GM21723 (cell line): Measurements from ENCODE around the gene CFAP221.

Experiments used
- ATAC-seq: cut with Tn5 transposase; IDR thresholded peaks from one replicate; pipeline ENCODE4 v1.9.1; 2021; ENCODE audit warnings: mild to moderate bottlenecking, moderate library complexity; ENCODE audit not compliant: unreplicated experiment

CFAP221 gene

DNA sequence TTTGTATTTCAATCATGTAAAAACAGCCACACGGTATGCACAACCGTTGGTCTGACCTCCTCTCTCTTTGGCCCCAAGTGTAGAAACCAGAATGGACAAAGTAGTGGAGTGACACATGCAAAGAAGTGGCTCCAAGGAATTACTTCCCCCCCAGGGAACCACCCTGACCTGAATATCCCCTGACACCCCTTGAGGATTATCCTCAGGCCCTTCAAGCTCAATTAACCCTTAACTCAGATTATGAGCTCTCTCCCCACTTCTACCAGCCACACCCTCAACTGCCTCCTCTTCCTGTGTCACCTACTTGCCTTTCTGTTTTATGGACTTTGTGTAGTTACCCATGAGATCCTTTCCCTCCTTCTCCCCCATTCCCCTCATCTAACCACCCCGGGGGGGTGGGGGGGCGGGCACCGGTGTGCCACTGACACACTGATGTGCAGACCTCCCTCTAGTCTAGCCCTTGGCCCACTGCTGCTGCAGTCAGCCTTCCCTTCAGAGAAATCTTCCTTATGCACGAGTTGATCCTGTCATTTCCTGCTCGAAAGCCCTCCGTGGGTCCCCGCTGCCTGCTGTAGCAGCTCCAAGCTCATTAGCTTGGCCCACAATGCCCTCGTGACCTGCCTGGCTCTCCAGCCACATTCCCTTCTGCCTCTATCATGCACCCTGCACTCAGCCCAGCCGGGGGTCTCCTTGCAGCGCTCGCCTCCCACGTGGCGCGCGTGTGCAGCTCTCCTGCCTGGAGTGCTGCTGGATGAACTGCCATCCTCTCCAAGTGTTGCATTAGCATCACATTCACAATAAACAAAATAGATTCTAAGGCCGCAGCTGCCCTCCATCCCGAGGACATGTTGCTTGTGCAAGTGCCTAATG is 94.7 kb downstream of the CFAP221 start:
- no peak for ATAC-seq

DNA sequence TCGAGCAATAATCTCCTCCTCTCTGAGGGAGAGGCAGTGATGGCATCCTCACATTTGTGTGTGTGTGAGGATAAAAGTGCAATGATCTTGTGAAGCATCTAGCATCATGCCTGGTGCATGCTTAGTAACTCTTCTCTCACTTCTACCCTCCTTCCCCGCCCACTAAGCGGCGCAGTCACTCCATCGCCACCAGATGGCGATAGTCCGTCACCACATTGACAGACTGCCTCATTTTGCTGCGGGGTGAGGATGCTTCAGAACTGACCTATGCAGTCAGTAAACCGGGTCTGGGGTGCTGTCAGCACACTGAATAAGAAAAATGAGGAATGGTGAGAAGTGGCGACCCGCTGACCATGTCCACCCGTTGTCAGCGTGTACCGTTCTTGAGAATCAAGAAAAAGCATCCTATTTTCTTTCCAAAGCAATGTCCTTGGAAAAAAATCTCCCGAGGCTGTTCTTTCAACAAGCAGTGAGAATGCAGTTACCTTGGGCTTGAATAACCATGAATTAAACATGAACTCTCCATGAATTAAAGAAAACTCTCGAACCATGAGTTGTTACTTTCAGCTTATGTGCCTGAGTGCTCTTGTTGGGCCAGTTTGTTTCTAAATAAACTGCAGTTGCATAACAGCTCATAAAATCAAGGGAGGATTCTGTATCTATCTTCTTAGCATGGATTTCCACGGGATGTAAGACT is 97.5 kb downstream of the CFAP221 start:
- peak; percentile 97 for ATAC-seq

DNA sequence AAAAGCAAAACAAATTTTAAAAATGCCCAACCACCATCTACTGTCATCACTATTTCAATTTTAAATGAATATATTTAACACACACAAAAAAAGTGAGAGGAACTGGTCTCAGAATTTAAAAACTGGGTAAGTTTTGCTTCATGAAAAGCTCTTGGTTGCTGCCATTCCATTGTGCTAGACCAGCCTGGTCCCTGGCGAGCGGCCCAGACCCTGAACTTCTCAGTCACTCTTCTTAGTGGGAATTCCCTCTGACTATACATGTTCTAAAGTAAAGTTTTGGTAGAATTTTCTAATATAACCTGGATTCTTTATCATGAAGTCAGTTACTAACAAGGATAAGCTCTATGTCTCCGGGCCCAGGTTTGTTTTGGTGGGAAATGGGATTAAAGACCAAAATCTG is 99.9 kb downstream of the CFAP221 start:
- no peak for ATAC-seq

DNA sequence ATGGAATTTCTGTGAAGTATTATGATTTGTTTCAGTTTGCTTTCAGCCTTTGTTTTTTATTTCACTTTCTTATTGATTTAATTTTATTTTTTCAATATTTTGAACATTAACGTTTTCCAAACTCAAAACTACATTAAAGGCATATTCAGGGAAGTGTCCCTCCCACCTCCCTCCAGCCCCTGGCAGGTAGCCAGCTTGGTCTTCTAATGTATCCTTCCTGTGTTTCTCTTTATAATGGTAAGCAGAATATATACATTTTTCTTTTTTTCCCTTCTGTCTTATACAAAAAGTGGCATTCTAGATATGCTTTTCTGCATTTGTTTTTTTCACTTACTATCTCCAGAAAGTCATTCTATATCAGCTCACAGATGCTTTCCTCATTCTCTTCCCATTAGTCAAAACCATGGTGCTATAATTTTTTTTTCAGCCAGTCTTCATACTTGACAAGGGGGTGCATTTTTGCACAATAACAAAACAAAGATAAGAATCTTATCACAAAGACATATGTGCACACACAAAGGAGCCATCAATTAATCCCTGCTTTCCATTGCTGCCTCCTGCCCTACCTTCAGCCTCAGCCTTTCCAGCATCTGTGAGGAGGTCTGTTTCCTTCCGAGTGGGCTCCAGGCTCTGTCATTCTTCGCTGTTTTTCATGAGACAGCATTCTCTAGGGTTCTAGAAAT is 101.1 kb downstream of the CFAP221 start:
- no peak for ATAC-seq

DNA sequence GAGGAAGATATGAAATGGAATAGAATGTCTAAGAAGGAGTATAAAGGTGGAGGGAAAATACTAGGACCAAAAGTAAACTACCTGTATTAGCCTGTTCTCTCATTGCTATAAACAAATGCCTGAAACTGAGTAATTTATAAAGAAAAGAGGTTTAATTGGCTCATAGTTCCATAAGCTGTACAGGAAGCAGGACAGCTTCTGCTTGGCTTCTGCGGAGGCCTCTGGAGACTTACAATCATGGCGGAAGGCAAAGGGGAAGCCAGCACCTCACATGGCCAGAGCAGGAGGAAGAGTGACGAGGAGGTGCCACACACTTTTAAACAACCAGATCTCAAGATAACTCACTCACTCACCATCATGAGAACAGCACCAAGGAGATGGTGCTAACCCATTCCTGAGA is 101.9 kb downstream of the CFAP221 start:
- ATAC-seq, result no peak

DNA sequence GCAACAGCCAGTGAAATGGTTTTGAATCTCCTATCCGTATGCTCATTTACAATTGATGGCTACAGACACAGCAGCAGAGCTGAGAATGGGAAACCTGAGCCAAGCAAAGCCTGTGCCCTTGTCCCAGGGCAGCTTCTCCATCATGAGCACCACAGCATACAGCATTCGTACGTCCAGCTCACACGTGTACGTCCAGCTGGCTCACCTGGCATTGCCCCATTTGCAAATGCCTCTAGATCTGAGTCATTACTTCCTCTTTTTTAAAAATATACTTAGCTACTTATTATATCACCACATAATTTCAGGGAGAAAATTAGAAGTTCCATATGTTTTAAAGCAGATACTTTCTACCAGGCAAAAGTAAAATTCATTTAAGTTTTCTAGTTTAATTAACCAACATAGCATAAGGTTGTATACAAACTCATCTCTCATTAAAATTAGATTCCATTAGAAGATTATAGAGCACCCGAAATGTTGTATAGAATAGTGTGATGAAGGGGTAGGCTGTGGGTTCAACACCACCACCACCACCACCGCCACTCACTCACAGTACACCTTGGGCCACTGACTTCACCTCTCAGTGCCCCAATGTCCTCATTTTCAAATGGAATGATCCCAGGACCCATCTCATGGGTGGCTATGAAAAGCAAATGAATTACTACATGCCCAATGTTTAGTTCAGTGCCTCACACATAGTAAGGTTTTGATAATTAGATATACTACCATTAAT is 103.4 kb downstream of the CFAP221 start:
- peak; percentile 85 for ATAC-seq

DNA sequence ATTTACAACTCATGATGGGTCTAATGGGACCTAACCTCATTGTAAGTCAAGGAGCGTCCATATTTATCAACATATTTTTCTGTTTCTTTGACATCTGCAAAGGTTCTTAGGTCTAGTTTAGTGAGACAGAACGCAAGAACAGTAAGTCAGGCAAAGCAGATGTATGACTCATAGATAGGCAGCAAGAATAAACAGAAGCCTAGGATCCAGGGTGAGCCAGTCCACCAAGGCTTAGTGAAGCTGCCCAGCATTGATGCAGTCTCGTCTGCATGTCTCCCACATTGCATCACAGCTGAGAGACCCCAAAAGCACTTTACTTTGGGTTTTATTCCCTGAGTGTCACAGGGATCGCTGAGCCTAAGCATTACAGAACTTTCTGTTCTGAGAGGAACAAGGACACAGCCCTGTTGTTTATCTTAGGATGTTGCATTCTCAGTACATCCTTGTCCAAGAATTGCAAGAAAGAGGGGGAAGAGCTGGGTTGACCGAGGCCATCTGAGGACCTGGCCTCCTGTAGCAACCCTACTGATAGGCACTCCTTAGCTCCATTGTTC is 105.2 kb downstream of the CFAP221 start:
- ATAC-seq, result no peak

DNA sequence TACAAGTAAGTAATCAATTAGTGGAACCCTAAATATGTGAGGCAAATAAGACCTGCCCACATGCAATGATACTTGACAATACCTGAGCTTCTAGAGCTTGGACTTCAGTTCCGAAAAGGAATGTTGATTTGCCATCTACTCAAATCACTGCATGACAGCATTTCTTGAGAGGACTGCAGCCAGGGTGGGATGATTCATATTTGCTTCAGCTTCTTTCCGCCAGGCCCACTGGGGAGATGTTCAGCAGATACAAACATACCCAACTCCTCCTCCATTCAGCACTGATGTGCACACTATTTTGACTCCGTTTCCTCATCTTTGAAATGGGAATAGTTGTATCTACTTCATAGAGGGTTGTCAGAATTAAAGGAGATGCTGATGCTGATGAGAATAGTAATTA is 106.0 kb downstream of the CFAP221 start:
- ATAC-seq, result no peak

DNA sequence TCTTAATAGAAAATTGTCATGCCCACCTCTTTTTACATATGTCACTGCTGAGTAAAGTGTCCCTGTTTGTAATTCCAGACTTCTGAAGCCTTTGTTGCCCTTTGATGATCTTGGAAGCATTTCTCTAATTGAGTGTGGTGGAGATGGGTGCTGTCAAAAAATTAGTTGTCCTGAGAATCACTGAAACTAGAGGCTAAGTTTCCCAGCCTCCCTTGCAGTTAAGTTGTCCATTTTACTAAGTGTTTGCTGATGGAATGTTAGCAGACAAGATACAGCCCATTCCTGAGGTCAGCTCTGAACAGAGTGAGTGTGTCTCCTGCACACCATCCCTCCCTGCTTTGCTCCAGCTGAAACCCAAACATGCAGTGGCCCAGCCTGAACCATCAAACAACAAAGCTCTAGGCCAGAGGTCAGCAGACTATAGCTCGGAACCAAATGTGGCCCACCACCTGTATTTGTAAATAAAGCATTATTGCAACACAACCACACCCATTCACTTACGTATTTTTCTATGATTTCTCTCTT is 106.7 kb downstream of the CFAP221 start:
- ATAC-seq, result no peak

DNA sequence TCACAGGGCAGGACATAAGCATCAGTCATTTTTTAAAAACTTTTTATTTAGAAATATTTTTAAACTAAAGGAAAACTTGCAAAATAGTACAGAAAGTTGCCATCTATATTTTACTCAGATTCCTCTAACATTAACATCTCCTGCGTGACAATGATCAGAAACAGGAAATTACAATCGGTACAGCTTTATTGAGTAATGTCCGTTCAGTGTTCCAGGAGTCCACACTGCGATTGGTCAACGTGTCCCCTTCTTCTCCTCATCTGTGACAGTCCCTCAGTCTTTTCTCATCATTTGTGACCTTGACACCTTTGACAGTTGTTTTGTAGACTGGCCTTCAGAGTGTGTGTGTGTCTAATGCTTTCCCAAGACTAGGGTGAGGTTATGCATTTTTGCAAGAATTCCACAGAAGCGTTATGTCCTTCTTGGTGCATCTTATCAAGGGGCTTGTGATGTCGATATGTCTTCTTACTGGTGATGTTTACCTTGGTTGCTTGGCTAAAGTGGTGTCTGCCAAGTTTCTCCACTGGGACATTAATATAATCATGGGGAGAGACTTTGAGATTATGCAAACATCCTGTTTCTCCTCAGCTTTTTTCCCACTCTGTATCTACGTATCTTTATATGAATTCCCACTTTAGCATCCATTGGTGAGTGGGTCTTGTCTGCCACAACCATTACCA is 113.4 kb downstream of the CFAP221 start:
- no peak for ATAC-seq

DNA sequence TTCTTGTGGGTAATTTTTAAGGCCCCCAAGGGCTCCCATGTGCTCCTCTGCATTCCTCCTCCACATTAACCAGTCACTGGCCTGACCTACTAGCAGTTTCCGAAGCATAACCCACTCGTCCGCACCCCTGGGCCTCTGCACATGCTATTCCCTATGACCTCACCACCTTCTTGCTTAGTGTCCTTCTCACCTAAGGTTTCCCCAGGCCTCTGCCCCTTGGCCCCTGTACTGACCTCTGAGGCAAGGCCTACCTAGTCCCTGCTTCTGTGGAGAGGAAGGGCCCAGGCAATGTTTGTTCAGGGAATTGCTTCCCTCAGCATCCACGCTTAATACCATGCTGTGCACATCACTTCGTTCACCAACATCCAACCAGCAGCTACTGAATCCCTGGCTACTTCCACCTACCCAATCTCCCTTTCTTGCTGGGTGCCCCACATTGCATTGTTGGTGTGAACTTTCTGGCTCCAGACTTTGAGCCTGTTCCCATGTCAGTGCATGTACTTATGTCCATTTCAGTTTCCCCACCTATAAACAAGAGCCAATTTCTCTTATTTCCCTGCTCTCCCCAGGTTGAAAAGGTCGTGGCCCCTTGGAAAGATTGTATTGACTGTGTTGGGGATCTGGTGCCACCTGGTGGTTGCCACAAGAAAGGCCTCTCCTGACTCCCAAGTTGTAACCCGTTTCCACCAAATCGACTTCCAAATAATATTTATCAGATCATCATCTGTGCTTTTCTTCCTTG is 115.5 kb downstream of the CFAP221 start:
- no peak for ATAC-seq

DNA sequence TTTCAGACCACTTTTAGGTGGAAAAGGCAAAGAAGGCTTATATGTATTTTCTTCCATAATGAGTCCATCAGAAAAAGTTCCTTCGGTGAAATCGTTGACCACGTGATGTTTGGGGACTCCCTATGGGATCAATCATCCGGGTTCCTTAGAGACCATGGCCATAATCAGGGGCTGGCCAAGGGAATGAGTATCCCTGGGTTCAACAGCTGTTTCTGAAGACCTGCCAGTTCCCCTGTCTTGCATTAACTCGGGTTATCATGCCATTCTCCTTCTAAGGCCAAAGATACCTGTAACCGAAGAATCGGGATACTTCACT is 116.1 kb downstream of the CFAP221 start:
- ATAC-seq, result no peak

DNA sequence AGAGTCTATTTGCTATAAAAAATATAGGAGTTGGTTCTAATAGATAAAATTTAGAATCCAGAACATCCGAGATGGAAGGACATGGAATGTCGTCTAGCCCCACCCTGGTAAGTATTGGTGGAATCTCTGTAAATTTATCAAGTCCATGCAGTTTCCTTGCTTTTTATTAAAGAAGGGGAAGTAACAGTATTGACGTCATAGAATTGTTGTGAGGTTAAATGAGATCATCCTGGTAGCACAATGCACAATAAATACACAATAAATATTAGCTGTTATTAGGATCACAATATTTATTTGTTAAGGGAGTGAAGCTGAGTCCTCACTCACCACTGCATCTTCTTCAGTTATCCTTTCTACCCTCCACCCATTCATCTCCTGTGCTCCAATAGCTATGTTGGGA is 118.0 kb downstream of the CFAP221 start:
- ATAC-seq, result no peak

DNA sequence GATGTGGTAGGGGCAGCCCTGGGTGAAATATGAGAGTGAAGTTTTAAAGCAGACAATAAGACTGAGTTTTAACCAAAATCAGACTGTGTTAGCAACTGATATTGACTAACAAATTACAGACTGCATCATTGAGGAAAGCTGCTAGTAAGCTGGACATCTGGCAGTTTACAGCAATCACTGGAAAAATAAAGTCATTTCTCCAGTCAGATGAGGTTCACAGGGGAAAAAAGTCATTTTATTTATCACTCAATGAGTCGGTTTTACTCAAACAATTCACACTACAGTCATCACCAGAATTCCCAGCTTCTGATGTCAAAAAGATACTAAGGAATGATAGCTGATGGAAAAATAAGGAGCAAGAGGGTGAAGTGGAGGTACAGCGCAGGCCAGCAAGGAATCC is 124.3 kb downstream of the CFAP221 start:
- no peak for ATAC-seq

DNA sequence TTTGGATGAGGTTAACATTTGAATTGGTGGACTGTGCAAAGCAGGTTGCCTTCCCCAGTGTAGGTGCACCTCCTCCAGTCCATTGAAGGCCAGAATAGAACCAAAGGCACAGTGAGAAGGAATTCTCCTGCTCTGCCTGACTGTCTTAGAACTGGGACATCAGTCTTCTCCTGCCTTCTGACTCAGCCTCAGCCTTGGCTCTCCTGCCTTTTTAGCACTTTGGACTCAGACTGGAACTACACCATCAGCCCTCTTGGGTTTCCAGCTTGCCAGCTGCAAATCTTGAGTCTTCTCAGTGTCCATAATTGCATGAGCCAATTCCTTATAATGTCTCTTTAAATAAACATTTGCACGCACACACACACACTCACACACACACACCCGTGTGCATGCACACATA is 126.8 kb downstream of the CFAP221 start:
- no peak for ATAC-seq

DNA sequence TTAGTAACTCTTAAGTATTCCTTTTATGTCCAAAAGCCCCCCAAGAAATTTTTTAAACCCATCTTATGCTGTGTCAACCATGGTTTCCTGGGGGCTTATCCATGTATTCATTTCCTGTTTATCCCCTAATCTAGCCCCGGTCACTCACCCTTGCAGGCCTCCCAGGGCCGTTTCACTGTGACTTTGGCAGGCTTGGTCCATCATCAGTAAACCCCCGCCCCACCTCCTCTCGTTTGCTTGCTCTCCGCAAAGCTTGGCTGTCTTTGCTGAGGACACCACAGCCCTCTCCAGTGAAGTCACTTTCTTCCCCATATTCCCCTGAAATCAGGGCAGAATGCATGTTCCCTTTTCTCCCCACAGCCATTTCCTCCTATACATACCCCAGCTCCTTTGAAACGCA is 127.5 kb downstream of the CFAP221 start:
- ATAC-seq, result no peak

DNA sequence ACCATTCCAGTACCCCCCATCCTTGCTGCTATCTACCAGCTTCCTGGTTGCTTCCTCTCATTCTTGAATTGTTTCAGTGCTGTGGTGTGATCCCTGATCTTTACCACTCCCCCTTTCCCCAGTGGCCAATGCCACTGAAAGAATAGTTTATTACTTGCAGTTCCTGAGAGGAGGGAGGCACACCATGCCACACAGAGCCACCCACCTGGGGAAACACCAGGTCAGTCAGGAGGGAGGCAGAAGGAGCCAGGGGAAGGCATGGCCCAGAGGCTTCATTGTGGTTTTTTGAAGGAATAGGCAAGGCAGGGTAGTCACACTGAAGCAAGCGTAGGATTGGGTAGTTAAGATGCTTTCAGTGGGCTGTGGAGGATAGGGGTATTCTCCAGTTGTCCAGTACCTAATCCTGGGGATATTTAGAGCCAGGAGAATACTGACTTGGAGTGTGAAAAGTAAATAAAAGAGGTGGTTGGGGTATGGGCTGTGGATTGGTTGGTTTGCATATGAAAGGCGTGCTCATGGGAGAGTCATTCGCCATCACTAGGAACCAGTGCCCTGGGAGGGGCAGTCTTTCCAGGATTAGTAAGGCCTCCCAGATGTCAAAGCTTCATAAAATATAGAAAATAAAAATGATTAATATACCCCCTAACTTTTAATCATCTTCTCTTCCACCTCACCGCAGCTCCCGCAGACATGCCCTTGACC is 128.1 kb downstream of the CFAP221 start:
- ATAC-seq, result no peak

DNA sequence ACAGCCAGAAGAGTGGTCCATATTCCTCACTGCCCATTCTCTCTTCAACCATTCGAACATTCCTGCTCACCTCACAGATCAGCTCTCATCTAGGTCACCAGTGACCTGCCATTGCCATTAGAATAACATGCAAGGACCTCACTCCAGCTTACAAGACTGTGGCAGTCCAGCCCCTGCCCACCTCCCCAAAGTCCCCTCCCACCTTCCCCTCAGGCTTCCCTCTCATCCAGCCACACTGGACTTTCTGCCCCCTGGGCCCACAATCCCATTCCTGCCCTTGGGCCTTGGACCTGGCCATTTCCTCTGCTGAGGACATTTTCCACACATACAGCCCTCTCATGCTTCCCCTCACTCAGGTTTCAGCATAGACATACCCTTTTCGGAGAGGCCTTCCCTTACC is 129.5 kb downstream of the CFAP221 start:
- ATAC-seq, result no peak
